ENCODE results near the gene FBXL3. TPM values are rescaled to one million over a fixed set of nuclear protein-coding genes. Genes with fewer than 3 reads are reported as not detected.
A peak's percentile ranks its signal among the peaks of the same experiment; 100 is the strongest.

The FBXL3 gene
- total RNA-seq, 1 donor from 2014 or later, result 57.7 TPM

DNA sequence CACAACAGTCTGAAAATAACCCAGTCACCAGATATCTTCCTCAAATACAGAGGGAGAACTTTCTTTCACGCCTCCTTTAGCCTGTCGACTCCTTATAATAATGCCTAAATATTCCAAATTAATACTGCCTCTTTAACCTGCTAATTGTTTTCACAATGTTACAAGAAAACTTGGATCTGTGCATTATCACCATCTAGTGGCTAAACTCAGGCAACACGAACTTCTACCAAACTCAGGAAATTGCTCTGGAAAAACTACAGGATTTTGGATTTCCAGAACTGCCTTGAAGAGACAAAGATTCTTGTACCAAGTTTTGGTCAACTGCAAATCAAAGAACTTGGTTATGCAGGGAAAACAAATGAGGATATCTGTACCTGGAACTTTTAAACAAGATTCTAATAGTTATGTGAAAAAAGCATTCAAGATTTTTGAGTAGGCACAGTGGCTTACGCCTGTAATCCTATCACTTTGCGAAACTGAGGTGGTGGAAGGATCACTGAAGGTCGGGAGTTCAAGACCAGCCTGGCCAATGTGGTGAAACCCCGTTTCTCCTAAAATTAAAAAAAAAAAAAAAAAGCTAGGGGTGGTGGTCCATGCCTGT lies 24.3 kb downstream of the FBXL3 start:
- Histone ChIP-seq H3K4me1 (peaks cover 26% of the 10 kb centered on the region), H3K9me3 (no peaks in the 10 kb centered on the region), H3K4me3 (no peak overlapping the region), H3K27me3 (ENCODE audit: low read depth) (no peaks in the 10 kb centered on the region), H3K36me3 (peaks cover 46% of the 10 kb centered on the region), H3K27ac (no peak overlapping the region)
- ATAC-seq (peak in 1 of 2 donors; percentile 58), DNase-seq (no peak)
- intact Hi-C loops (cut with DNase I), result no loop called here
- TF ChIP-seq, protein P1, sequence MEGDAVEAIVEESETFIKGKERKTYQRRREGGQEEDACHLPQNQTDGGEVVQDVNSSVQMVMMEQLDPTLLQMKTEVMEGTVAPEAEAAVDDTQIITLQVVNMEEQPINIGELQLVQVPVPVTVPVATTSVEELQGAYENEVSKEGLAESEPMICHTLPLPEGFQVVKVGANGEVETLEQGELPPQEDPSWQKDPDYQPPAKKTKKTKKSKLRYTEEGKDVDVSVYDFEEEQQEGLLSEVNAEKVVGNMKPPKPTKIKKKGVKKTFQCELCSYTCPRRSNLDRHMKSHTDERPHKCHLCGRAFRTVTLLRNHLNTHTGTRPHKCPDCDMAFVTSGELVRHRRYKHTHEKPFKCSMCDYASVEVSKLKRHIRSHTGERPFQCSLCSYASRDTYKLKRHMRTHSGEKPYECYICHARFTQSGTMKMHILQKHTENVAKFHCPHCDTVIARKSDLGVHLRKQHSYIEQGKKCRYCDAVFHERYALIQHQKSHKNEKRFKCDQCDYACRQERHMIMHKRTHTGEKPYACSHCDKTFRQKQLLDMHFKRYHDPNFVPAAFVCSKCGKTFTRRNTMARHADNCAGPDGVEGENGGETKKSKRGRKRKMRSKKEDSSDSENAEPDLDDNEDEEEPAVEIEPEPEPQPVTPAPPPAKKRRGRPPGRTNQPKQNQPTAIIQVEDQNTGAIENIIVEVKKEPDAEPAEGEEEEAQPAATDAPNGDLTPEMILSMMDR (IDR thresholded peaks at IDR 0.05), result peak; percentile 58

DNA sequence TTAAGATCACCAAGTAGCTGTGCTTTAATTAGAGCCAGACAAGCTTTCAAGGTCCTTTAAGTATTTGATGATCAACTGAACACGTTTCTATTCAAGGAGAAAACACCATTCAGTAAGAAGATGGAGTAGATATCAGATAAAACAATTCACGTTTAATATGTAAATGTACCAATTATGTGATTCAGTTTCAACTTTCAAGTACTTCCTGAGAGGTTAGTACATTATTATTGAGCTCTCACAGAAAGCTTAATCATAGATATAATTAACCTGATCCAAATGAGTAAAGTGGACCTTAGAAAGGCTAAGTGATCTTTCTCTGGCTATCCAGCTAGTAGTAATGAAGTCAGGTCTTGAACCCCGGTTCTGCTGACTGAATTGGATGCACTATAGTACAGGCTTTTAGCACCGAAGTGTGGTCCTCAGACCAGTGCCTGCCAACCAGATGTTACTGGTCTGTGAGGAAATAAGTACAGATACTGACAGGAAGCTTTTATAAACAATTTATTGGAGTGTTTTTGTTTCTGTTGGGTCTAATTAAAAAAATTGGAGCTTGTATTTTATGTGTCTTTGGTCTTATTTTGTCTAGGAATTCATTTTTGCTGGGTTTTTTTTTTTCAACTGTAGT lies 24.9 kb downstream of the FBXL3 start:
- Histone ChIP-seq H3K4me1 (peaks cover 25% of the 10 kb centered on the region), H3K36me3 (peaks cover 42% of the 10 kb centered on the region), H3K4me3 (no peak overlapping the region), H3K27me3 (ENCODE audit: low read depth) (no peaks in the 10 kb centered on the region), H3K9me3 (no peaks in the 10 kb centered on the region), H3K27ac (no peak overlapping the region)
- intact Hi-C loops (cut with DNase I), result no loop called here
- TF ChIP-seq, protein P1 (IDR thresholded peaks at IDR 0.05), result no peak
- DNase-seq, result no peak
- peak in 1 of 2 donors; percentile 44 for ATAC-seq

DNA sequence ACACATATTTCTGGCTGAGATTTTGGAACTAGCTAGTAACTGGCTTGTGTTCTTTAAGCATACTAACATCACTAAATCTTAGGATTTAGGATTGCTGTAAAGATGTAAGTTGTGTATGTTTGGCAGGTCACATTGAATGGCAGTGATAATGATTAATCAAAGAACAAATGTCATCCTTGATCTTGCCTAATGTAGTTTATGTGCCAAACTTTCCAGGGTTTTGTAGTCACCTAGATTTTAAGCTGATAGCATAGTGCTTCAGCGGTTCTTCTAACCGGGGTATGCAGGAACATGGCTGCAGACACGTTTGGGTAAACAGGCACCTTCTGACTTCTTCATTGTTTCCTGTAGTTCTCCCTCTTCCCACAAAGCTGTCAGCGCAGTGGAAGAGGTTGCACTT lies 25.4 kb downstream of the FBXL3 start:
- Histone ChIP-seq H3K4me3 (no peak overlapping the region), H3K27me3 (ENCODE audit: low read depth) (no peaks in the 10 kb centered on the region), H3K4me1 (peaks cover 24% of the 10 kb centered on the region), H3K9me3 (no peaks in the 10 kb centered on the region), H3K36me3 (peaks cover 42% of the 10 kb centered on the region), H3K27ac (no peak overlapping the region)
- TF ChIP-seq, protein P1 (IDR thresholded peaks at IDR 0.05), result no peak
- ATAC-seq (peak in 1 of 2 donors; percentile 31), DNase-seq (no peak)
- intact Hi-C loops (cut with DNase I), result no loop called here

DNA sequence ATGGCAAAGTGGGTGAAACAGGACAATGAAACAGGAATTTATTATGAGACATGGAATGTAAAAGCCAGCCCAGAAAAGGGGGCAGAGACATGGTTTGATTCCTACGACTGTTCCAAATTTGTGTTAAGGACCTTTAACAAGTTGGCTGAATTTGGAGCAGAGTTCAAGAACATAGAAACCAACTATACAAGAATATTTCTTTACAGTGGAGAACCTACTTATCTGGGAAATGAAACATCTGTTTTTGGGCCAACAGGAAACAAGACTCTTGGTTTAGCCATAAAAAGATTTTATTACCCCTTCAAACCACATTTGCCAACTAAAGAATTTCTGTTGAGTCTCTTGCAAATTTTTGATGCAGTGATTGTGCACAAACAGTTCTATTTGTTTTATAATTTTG lies 26.5 kb downstream of the FBXL3 start:
- TF ChIP-seq, protein P1 (IDR thresholded peaks at IDR 0.05), result no peak
- ATAC-seq, result no peak
- H3K9me3 ChIP-seq, result no peaks in the 10 kb centered on the region
- peaks cover 20% of the 10 kb centered on the region for H3K4me1 ChIP-seq
- no peak for DNase-seq
- intact Hi-C loops (cut with DNase I), result no loop called here
- H3K27ac ChIP-seq, result no peak overlapping the region
- H3K4me3 ChIP-seq, result no peak overlapping the region
- H3K36me3 ChIP-seq, result peaks cover 43% of the 10 kb centered on the region
- H3K27me3 ChIP-seq (ENCODE audit: low read depth), result no peaks in the 10 kb centered on the region

DNA sequence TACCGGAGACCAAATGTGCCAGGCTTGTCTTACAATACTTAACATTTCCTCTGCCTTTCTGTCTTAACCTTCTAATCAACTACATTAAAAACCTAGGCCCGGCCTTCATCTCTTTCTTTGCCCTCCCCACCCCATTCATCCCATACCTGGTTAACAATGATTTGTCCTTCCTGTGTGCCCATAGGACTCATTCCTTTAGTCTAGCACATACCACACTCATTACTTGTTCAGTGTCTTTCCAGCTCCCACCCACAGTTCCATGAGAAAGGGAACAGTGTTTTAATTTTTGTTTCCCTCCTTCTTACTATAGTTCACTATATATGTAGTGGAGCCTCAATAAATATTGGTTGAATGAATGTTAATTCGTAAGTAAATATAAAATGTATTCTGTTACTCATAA lies 32.7 kb downstream of the FBXL3 start:
- ATAC-seq (no peak), DNase-seq (no peak)
- Histone ChIP-seq H3K27me3 (ENCODE audit: low read depth) (no peaks in the 10 kb centered on the region), H3K27ac (no peak overlapping the region), H3K4me1 (peaks cover 16% of the 10 kb centered on the region), H3K9me3 (no peaks in the 10 kb centered on the region), H3K36me3 (peaks cover 29% of the 10 kb centered on the region), H3K4me3 (no peak overlapping the region)
- TF ChIP-seq, protein P1 (IDR thresholded peaks at IDR 0.05), result no peak
- intact Hi-C loops (cut with DNase I), result no loop called here
